Neural progenitor cell (in vitro differentiated cells): ENCODE results near the gene KCNK1. TPM values are rescaled to one million over a fixed set of nuclear protein-coding genes. Genes with fewer than 3 reads are reported as not detected.

Experiments used
- DNase-seq: peaks from one replicate; pipeline ENCODE4 v3.0.0-alpha.2; 2016; ENCODE audit warnings: low spot score
- H2AFZ ChIP-seq: fragments of 200-600 bp; sonication (generic); replicated peaks from 2 replicates; pipeline ENCODE4 v1.6.1; 2016; ENCODE audit warnings: antibody characterized with exemption
- H3F3A ChIP-seq: fragments of 200-600 bp; sonication (generic); 2 replicates; pipeline ENCODE4 v1.6.1; 2016; ENCODE audit warnings: antibody characterized with exemption, low read depth
- H3K27ac ChIP-seq: fragments of 200-600 bp; sonication (generic); 2 replicates; pipeline ENCODE4 v1.5.1; 2016; ENCODE audit warnings: mild to moderate bottlenecking
- H3K27me3 ChIP-seq: fragments of 200-600 bp; sonication (generic); 2 replicates; pipeline ENCODE4 v1.6.1; 2016; ENCODE audit warnings: mild to moderate bottlenecking, moderate library complexity
- H3K36me3 ChIP-seq: fragments of 200-600 bp; sonication (generic); 2 replicates; pipeline ENCODE4 v1.5.1; 2016
- H3K4me1 ChIP-seq: fragments of 200-600 bp; sonication (generic); 2 replicates; pipeline ENCODE4 v1.6.1; 2016; ENCODE audit warnings: mixed run types
- H3K4me2 ChIP-seq: fragments of 200-600 bp; sonication (generic); 2 replicates; pipeline ENCODE4 v1.6.1; 2016
- H3K4me3 ChIP-seq: fragments of 200-600 bp; sonication (generic); 2 replicates; pipeline ENCODE4 v1.5.1; 2016
- H3K79me2 ChIP-seq: fragments of 200-600 bp; sonication (generic); 2 replicates; pipeline ENCODE4 v1.6.1; 2016; ENCODE audit warnings: low read depth
- H3K9ac ChIP-seq: fragments of 200-600 bp; sonication (generic); 2 replicates; pipeline ENCODE4 v1.6.1; 2016
- H3K9me3 ChIP-seq: fragments of 200-600 bp; sonication (generic); 2 replicates; pipeline ENCODE4 v1.5.1; 2016; ENCODE audit warnings: low read depth
- H4K20me1 ChIP-seq: fragments of 200-600 bp; sonication (generic); 2 replicates; pipeline ENCODE4 v1.6.1; 2016; ENCODE audit warnings: low read depth
- H3K27ac Mint-ChIP-seq: 3 replicates; pipeline ENCODE4 v1.8.0; 2021; ENCODE audit warnings: mixed read lengths
- H3K27me3 Mint-ChIP-seq: 2 replicates; pipeline ENCODE4 v1.8.0; 2022; ENCODE audit warnings: low read depth, mild to moderate bottlenecking, inconsistent platforms, moderate library complexity, mixed read lengths; ENCODE audit not compliant: insufficient read depth
- H3K36me3 Mint-ChIP-seq: 3 replicates; pipeline ENCODE4 v1.8.0; 2021; ENCODE audit warnings: mixed read lengths
- H3K4me1 Mint-ChIP-seq: 3 replicates; pipeline ENCODE4 v1.8.0; 2021; ENCODE audit warnings: mixed read lengths
- H3K4me3 Mint-ChIP-seq: 3 replicates; pipeline ENCODE4 v1.8.0; 2021; ENCODE audit warnings: mild to moderate bottlenecking, moderate library complexity, mixed read lengths
- H3K9me3 Mint-ChIP-seq: 3 replicates; pipeline ENCODE4 v1.8.0; 2020; ENCODE audit warnings: mixed read lengths
- CTCF ChIP-seq: fragments of 200-600 bp; sonication (generic); IDR thresholded peaks from 2 replicates; pipeline ENCODE4 v1.5.1; 2017; ENCODE audit warnings: antibody characterized with exemption, mild to moderate bottlenecking
- EZH2 ChIP-seq: fragments of 200-600 bp; sonication (generic); IDR thresholded peaks from 2 replicates; pipeline ENCODE4 v1.6.1; 2017; ENCODE audit warnings: antibody characterized with exemption, mild to moderate bottlenecking, moderate library complexity
- EZH2phosphoT487 ChIP-seq: fragments of 200-600 bp; sonication (generic); IDR thresholded peaks from 2 replicates; pipeline ENCODE4 v1.6.1; 2017; ENCODE audit warnings: antibody characterized with exemption
- total RNA-seq: library from RNA; depleted of rRNA; stranded (reverse); fragments of >200 nt; gene quantifications from 2 replicates; pipeline ENCODE4 v1.2.3, GENCODE V29; 2015; ENCODE audit warnings: low replicate concordance

The KCNK1 gene
- total RNA-seq, 1 donor from 2014 or later = 0.11 TPM

GRCh38 chr1:233661376-233662159 is 47.7 kb downstream of the KCNK1 start:
- Mint-ChIP-seq H3K4me1 (no peaks in the 10 kb centered on the region), H3K27ac (no peak overlapping the region), H3K36me3 (no peaks in the 10 kb centered on the region), H3K4me3 (no peak overlapping the region), H3K27me3 (no peaks in the 10 kb centered on the region), H3K9me3 (peaks cover under 1% of the 10 kb centered on the region)
- H4K20me1 ChIP-seq = no peaks in the 10 kb centered on the region
- no peaks in the 10 kb centered on the region for H3K9me3 ChIP-seq
- H3F3A ChIP-seq = no peaks in the 10 kb centered on the region
- H3K27me3 ChIP-seq = no peaks in the 10 kb centered on the region
- DNase-seq = no peak
- no peak overlapping the region for H3K27ac ChIP-seq
- H3K4me2 ChIP-seq = no peak overlapping the region
- H3K4me1 ChIP-seq = no peaks in the 10 kb centered on the region
- no peak overlapping the region for H3K4me3 ChIP-seq
- TF ChIP-seq CTCF (no peak), EZH2phosphoT487 (no peak), EZH2 (no peak)
- no peaks in the 10 kb centered on the region for H3K79me2 ChIP-seq
- H3K36me3 ChIP-seq = no peaks in the 10 kb centered on the region
- no peak overlapping the region for H2AFZ ChIP-seq
- no peak overlapping the region for H3K9ac ChIP-seq

GRCh38 chr1:233662575-233663304 is 48.8 kb downstream of the KCNK1 start:
- Histone ChIP-seq H3K9me3 (no peaks in the 10 kb centered on the region), H3K9ac (no peak overlapping the region), H3K79me2 (no peaks in the 10 kb centered on the region), H2AFZ (no peak overlapping the region), H3K4me3 (no peak overlapping the region), H3K36me3 (no peaks in the 10 kb centered on the region), H3K4me2 (no peak overlapping the region), H4K20me1 (no peaks in the 10 kb centered on the region), H3K27ac (no peak overlapping the region), H3K4me1 (no peaks in the 10 kb centered on the region), H3F3A (no peaks in the 10 kb centered on the region), H3K27me3 (no peaks in the 10 kb centered on the region)
- H3K27ac Mint-ChIP-seq = no peak overlapping the region
- peaks cover 2% of the 10 kb centered on the region for H3K9me3 Mint-ChIP-seq
- H3K4me3 Mint-ChIP-seq = no peak overlapping the region
- no peaks in the 10 kb centered on the region for H3K27me3 Mint-ChIP-seq
- no peak for DNase-seq
- no peak for TF ChIP-seq EZH2
- TF ChIP-seq EZH2phosphoT487 = no peak
- TF ChIP-seq CTCF = no peak
- H3K36me3 Mint-ChIP-seq = no peaks in the 10 kb centered on the region
- H3K4me1 Mint-ChIP-seq = no peaks in the 10 kb centered on the region

GRCh38 chr1:233664253-233664652 is 50.3 kb downstream of the KCNK1 start:
- no peak overlapping the region for H3K4me3 ChIP-seq
- H3K9ac ChIP-seq = no peak overlapping the region
- no peak overlapping the region for H2AFZ ChIP-seq
- H3K79me2 ChIP-seq = no peaks in the 10 kb centered on the region
- no peaks in the 10 kb centered on the region for H3K27me3 ChIP-seq
- no peak overlapping the region for H3K4me2 ChIP-seq
- no peaks in the 10 kb centered on the region for H3K9me3 ChIP-seq
- no peaks in the 10 kb centered on the region for H3K27me3 Mint-ChIP-seq
- H3K36me3 ChIP-seq = no peaks in the 10 kb centered on the region
- H3K27ac ChIP-seq = no peak overlapping the region
- no peak for TF ChIP-seq CTCF
- no peak for TF ChIP-seq EZH2
- no peak for TF ChIP-seq EZH2phosphoT487
- no peaks in the 10 kb centered on the region for H3F3A ChIP-seq
- H4K20me1 ChIP-seq = no peaks in the 10 kb centered on the region
- H3K4me1 ChIP-seq = no peaks in the 10 kb centered on the region
- no peak overlapping the region for H3K27ac Mint-ChIP-seq
- H3K36me3 Mint-ChIP-seq = no peaks in the 10 kb centered on the region
- H3K9me3 Mint-ChIP-seq = peaks cover 2% of the 10 kb centered on the region
- no peaks in the 10 kb centered on the region for H3K4me1 Mint-ChIP-seq
- no peak overlapping the region for H3K4me3 Mint-ChIP-seq
- no peak for DNase-seq
